Dedifferentiated amniotic fluid mesenchymal stem cell (primary cell): ENCODE data around the gene CD3D.

ENCODE experiments used
- DNase-seq: peaks from one replicate; pipeline ENCODE4 v3.0.0-alpha.2; 2016; ENCODE audit errors: extremely low spot score

CD3D gene

GRCh38 chr11:118342503-118343161 is at the start of gene CD3D:
TSS of gene CD3D (minus strand) at chr11:118342705. CDS start at chr11:118342607, 98 bp downstream.
- DNase-seq: no peak

DNA sequence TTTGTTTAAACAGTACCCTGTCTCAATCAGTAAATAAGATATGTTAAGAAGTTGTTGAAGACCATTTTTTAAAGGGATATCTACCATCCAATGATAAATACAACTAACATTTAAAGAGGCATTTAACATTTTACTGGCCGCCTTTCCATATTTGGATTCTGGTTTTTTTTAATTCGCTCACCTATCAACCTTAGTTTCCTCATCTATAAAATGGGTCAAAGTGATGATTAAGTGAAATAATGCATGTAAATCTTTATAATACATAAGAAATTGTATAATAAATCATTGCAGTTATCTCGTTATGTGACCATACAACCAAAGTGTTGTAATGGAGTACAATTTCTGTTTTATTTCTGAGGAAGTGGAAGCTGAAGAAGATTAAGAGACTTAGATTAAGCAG is 41.2 kb upstream of the CD3D start:
- no peak for DNase-seq

DNA sequence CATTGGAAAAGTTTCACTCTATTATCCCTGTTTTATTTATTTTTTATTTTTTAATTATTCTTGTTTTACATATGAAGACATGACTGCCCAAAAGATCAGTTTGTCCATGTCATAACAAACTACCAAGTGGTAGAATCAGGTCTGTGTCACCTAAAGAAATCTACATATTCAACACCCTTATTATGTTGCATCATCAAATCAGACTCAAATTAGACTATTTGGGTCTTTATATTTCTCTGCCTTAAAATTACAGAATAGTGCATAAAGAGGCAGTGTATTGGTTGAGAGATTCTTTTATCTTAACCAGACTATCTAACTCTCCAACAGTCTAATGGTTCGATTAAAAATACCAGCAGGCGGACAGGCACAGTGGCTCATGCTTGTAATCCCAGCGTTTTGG is 40.4 kb upstream of the CD3D start:
- DNase-seq: no peak

GRCh38 chr11:118380571-118380970 is 38.1 kb upstream of the CD3D start:
- DNase-seq: no peak

GRCh38 chr11:118379497-118379896 is 37.0 kb upstream of the CD3D start:
- DNase-seq: no peak

DNA sequence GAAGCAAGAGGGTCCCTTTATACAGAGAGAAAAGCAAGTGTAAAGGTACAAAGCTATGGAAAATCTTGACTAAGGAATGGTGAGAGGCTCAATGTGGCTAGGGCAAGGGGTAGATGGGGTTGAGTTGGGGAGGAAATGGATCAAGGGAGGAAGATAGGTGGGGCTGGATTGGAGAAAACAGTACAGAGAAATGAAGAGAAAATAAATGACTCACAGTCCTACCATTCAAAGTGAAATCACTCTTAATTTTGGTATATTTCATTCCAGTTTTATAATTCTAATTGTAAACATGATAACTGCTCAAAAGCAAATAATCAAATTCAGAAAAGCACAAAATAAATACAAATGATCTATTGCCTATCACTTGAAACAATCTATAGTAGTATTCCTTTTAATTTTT is 33.5 kb upstream of the CD3D start:
- no peak for DNase-seq

- DNase-seq: no peak
These were observed 32.2 kb upstream of the CD3D start for GRCh38 chr11:118374729-118375128.

- no peak for DNase-seq
These were observed 31.4 kb upstream of the CD3D start for GRCh38 chr11:118373871-118374270.

- DNase-seq: no peak
These were observed 30.8 kb upstream of the CD3D start for GRCh38 chr11:118373263-118373662.

DNA sequence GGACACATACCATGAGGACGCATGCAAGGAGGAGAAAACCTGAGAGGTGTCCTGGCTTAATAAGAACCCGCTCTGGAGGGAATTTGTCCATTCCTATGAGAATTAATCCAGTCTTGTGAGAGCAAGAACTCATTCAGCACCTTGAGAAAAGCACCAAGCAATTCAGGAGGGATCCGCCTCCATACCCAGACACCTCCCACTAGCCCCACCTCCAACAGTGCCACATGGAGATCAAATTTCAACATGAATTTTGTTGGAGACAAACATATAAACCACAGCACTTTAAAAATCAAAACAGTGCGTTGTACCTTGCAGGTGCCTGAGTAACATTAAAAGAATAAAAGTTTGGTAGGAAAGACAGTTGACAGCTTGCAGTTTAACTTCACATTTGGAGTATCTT is 28.3 kb upstream of the CD3D start:
- no peak for DNase-seq

DNA sequence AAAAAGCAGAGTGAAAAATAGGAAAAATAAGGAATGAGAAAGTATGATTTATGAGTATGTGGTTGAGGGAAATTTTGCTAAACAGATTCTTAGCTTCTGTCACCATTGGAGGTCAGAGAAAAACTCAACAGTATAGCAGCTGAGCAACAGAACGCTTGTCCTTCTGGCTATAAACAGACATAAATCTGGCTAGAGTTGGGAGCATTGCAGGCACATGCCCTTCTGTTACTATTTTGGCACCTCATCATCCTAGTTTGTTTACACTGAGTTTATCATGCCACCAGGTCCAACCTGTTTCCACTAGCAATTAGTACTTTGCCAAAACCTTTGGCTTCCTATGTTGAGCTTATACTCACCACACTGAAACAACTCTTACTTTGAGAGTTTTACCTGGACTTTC is 23.8 kb upstream of the CD3D start:
- DNase-seq: no peak

- DNase-seq: no peak
These were observed 22.6 kb upstream of the CD3D start for GRCh38 chr11:118364956-118365615.

- DNase-seq: peak; percentile 97
These were observed 16.9 kb upstream of the CD3D start, which contains the start of gene UBE4A for GRCh38 chr11:118359295-118359958. TSS of gene UBE4A (plus strand) at chr11:118359600. CDS start at chr11:118365081, 5,481 bp downstream.

- DNase-seq: no peak
These were observed 15.6 kb upstream of the CD3D start for GRCh38 chr11:118358071-118358470.

- peak; percentile 49 for DNase-seq
These were observed 10.7 kb upstream of the CD3D start for GRCh38 chr11:118353084-118353710.

GRCh38 chr11:118349475-118349874 is 7.0 kb upstream of the CD3D start:
- DNase-seq: no peak

- no peak for DNase-seq
These were observed 1.5 kb upstream of the CD3D start, which contains the start of gene CD3G for GRCh38 chr11:118343981-118344515. TSS of gene CD3G (plus strand) at chr11:118344344. CDS start at chr11:118344424, 80 bp downstream.

DNA sequence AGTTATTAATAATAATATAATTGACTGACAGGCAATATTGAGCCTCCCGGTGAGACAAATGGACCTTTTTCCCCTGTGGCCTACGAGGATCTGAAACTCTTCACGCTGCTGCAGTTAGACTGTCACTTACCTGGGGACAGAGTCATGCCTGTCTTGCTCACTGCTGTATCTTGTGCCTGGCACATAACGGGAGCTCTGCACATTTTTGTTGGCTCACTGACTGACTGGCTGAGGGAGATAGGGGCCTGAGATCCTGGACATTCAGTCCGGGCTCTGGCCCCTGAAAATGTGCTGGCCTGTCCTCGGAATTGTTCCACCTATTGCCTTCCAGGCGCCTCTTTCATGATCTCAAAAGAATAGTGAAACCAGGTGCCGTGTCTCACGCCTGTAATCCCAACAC is 743 bp upstream of the CD3D start:
- no peak for DNase-seq

DNA sequence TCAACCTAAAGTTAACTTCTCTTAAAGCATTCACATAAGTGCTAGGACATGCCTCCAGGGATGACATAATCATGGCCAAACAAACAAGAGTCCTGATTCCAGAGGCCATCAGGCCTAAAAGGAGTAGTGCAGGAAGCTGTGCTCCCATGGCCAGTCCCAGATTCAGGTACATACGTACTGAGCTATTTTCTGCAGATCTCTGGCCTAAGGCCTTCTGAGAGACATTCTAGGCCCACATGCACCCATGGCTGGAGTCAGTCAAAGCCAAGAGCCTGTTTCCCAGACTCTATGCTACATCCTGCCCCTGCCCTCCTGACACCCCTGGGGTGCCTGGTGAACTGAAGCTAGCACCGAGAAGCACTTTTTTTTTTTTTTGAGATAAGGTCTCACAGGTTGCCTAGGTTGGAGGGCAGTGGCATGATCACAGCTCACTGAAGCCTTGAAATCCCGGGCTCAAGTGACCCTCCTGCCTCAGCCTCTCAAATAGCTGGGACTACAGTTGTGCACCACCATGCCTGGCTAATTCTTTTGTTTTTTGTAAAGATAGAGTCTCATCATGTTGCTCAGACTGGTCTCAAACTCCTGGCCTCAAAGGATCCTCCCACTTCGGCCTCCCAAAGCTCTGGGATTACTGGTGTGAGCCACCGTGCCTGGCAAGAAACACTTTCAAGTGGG is 553 bp downstream of the CD3D start:
- no peak for DNase-seq

DNA sequence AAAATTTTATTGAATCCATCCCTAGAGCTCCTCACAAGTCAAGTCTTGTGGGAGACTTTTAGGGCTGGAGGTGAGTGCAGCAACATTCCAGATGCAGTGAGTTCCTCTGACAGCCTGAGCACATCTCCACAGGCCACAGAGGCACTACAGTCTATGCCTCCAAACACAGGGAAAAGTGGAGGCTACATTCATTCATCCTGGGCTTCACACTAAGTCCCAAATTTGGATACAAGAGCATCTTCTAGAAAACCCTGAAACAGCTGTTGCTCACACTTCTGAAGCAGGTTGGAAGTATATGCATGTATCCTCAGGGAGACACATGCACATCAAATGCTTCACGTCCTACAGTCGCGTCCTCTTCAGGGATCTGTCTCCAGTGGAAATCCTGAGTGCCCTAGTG is 1.2 kb downstream of the CD3D start:
- DNase-seq: no peak

GRCh38 chr11:118340449-118340848 is 2.1 kb downstream of the CD3D start:
- no peak for DNase-seq
